ENCODE data around the gene LFNG.
"Not testable (repeated sequence)": the region's sequence is repeated elsewhere in the genome, so short reads cannot be mapped to it uniquely, and the experiment has no call there.

The LFNG gene

DNA sequence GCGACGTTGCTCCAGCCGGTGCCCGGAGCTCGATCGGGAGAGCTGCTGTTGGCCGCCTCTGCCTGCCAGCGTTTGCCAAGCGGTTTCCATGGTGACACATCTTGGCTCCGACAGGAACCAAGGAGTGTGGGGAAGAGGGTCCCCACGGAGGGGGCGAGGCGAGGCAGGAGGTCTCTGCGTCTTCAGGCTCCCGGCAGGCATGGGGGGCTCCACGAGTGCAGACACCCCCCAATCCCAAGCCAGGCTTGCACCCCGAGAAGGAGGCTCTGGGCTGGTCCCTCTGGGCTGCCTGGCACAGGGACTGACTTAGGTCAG lies 12.2 kb downstream of the LFNG start:
- DNase-seq: not testable (repeated sequence)

DNA sequence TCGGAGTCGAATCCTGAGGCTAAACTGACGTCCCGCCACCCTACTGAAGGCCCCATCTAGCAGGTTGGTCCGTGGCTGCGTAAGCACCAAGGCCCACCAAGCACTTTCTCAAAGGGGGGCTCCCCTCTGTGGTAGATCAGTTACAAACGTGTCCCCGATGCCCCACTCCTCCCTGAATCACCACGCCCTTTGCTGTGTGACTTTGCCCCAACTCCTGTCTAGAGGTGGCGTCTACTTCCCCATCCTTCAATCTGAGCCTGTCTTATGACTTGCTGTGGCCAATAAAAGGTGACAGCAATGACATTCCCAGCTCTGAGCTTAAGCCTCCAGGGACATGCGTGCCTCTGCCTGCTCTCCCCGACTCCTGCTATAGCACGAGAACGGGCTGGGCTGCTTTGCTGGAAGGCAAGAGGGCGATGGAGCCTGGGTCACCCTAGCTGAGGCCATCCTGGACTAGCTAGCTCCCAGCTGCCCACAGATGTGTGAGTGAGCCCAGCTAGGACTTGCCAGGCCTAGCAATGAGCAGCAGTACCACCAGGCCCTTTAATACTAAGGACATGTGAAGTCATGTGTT lies 12.7 kb downstream of the LFNG start:
- not testable (repeated sequence) for DNase-seq

DNA sequence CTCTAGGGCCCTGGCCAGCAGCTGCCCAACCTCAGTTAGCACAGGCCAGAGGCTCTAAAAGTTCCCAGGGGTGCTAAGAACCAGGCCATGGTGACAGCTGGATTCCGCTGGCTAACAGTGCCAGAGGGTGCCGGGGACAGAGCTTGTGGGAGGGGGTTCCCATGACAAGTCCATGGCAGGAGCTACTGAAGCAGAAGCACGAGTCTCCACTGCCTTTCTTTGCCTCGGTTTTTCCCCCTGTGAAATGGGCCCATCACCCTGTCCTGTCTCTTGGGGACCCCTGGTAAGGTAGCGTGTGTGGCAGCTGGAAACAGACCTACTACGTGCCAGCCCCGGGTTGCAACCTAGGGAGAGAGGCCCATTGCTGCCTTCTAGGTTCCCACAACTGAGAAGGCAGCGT lies 13.2 kb downstream of the LFNG start:
- not testable (repeated sequence) for DNase-seq

DNA sequence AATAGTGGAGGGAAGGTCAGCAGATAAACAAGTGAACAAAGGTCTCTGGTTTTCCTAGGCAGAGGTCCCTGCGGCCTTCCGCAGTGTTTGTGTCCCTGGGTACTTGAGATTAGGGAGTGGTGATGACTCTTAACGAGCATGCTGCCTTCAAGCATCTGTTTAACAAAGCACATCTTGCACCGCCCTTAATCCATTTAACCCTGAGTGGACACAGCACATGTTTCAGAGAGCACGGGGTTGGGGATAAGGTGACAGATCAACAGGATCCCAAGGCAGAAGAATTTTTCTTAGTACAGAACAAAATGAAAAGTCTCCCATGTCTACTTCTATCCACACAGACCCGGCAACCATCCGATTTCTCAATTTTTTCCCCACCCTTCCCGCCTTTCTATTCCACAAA lies 14.0 kb downstream of the LFNG start:
- not testable (repeated sequence) for DNase-seq

DNA sequence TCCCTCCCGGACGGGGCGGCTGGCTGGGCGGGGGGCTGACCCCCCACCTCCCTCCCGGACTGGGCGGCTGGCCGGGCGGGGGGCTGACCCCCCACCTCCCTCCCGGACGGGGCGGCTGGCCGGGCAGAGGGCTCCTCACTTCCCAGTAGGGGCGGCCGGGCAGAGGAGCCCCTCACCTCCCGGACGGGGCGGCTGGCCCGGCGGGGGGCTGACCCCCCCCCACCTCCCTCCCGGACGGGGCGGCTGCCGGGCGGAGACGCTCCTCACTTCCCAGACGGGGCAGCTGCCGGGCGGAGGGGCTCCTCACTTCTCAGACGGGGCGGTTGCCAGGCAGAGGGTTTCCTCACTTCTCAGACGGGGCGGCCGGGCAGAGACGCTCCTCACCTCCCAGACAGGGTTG lies 14.6 kb downstream of the LFNG start:
- DNase-seq: not testable (repeated sequence)

DNA sequence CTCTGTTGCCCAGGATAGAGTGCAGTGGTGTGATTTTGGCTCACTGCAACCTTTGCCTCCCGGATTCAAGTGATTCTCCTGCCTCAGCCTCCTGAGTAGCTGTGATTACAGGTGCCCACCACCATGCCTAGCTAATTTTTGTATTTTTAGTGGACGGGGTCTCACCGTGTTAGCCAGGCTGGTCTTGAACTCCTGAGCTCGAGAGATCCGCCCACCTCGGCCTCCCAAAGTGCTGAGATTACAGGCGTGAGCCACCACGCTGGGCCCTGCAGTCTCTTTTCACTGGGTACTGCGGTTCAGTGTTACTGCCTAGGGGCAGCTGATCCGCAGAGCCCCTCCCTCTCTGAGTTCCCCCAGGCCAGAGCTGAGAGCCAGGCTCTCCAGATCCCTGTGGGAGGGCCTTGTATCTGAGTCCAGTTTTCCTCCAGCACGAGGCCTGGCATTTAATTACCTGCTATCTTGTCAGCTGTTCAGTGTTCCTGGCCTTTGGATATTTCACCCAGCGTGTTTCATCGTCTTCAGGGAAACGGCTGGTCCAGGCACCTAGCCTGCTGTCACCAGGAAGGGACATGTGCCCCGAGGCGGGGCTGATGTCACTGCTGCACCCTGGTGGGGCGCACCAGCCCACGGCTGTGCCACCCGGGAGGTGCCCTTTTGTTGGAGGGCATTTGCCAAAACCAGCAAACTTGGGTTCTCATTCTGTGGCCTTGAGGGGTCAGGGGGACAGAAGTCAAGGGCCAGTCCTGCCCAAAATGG lies 16.5 kb downstream of the LFNG start:
- peak in 1 of 2 experiments; percentile 32 for DNase-seq

DNA sequence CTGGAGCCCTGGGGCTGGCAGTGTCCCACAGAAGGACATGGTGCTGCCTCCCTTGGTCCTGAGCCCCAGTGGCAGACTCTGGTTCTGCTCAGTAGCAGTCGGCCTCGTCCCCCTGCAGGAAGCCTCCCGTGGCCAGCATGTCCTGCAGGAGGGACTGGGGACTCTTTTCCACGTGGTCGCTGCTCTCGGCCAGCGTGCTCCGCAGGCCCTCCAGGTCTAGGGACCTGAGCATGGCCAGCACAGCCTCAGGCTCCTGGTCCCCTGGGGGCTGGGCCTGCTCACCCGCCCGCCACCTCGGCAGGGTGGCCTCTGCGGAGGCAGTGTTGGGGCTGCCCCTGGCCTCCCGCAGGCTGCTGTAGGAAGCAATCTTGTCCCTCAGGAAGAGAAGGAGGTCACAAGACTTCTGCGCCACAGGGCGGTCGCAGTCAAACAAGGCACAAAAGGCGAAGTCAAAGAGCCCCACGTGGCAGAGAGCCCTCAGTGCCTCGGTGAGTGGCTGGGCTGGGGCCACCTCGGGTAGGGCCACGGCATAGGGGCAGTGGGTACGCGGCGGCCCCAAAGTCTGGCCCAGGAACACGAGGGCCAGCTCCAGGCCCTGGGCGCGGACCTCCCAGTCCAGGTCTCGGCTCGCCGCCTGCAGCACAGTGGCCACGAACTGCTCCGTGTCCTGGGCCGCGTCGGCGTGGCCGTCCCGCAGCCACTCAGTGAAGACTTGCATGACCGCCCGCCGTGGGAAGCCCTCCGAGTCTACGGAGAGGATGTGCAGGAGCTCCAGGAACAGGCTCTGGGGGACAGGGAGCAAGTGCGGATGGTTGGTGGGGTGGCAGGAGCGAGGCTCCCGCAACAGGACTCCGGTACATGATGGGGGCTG lies 18.6 kb downstream of the LFNG start:
- DNase-seq: no peak

DNA sequence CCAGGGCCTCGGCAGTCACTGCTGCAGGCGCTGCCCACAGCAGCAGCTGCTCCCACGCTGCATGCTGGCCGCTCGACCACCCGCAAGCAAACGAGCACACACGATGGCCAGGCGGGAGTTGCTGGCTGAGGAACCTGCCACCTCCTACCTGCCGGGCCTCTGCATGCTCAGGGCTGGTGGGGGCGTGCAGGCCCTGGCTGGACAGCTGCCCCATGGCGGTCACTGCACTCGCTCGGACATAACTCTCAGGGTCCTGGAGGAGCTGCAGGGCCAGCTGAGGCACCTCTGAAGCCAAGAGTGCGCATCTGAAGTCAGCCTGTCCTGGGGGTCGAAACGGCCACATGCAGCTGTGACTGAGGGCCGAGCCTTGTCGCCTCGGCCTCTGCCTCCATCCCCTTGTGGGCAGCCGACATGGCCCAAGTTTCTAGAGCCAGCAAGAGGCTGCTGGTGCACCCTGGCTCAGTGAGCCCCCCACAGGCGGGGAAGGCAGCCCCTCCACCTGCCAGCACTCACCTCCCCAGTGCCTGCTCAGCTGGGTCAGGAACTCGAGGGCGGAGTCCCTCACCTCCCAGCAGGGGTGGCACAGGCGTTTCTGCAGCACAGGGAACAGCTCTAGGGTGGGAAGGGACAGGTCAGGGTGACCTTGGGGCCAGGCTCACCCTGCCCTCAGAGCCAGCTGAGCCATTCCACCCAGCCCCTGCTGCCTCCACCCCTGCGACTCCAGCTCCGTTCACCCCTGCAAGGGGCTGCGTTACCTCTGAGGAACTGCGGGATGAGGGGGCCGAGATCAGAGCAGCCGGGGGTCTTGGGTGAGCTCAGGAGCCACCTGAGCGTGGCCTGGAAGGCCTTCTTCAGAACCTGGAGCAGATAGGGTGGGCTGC lies 19.7 kb downstream of the LFNG start:
- DNase-seq: no peak

DNA sequence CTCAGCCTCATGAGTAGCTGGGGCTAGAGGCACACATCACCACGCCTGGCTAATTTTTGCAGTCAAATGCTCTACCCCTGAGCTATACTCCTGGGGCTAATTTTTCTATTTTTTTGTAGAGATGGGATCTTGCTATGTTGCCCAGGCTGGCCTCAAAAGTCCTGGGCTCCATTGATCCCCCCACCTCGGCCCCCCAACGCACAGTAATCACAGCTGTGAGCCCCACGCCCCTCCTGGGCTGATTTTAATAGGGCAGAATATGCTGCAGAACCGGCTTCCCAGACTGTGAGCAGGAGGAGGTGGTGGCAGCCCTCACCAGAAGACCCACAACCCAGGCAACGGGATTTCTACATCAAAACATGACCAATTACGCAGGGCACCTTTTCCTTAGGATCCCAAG lies 20.6 kb downstream of the LFNG start:
- no peak for DNase-seq

DNA sequence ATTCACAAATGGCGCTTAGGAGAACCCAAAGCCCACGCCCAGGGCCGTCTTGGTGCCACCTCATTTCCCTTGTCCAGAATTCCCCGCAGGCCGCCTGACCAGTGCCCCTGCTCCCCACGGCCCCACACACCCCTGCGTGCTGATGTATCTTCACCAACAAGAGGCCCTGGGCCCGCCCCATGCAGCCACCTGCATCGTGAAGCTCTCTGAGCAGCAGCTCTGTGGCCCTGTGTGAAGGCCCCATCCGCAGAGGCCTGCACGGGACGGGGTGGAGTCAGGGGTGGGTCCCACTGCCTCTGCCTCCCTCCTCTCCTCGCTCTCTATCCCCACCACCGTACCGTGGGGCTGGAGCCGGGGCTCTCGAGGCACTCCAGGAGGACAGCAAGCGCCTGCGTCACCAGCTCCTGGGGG lies 21.1 kb downstream of the LFNG start:
- DNase-seq: no peak

DNA sequence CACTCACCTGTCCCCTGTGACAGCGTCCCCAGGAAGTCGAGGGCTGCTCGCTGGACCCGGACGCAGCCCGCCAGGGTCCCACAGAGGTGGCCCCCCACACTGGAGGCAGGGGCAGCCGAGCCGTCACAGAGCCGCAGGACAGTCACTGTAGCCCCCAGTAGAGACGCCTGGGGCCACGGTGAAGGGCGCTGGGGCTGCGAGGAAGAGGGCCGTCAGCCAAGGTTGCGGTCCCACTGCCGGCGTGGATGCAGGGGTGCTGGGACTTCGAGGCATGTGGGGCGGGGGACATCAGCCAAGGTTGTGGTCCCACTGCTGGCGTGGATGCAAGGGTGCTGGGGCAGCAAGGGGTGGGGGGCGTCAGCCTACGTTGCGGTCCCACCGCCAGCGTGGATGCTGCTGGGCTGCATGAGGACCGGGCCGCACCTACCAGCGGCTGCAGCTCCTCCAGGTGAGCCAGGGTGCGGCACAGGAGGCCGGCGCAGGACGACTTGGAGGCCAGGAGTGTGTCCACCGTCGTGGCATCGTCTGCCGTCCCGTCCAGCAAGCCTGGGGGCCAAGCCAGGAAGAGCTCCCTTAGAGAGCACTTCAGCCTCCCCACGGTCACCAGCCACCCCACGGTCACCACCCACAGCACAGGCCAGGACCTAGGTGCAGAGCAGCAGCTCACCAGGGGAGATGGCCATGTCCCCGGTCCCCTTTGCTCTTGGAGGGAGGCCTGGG lies 21.9 kb downstream of the LFNG start:
- no peak for DNase-seq

DNA sequence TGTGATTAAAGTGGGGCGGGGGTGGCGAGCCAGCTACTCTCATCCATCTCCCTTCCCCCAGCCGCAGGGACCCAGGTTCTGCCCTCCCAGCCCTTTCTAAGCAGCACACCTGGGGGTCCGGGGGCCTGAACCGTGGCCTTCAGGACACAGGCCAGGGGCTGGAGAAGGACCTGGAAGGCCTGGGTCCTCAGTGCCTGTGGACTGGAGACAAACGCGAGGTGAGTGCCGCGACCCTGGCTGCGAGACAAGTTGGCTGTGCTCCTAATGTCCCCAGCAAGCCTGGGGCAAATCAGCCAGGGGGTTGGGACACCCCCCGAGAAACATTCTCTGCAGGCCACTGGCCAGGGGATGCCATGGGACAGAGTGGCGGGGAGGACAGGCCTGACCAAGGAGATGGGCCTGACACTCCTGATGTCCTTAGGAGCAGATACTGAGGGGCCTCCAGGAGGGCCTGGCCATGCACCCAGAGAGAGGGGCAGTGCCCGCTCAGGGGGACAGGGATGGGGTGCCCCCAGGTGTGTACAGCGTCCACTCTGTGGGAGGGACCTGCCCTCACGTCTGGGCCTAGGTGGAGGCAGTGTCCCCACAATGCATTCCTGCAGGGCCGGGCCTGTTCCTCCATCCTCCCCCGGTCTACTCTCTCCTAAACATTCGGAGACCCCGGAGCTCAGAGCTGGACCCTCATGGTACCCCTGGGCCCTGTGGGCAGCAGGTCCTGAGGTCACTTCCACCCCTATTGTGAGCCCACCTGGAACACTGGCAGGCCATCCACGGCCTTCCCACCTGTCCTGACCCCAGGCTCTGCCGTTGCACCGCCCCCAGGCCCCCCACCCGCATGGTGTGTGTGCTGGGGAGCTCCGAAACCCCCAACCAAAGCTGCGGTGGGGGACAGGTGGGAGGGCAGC lies 22.7 kb downstream of the LFNG start:
- no peak for DNase-seq

DNA sequence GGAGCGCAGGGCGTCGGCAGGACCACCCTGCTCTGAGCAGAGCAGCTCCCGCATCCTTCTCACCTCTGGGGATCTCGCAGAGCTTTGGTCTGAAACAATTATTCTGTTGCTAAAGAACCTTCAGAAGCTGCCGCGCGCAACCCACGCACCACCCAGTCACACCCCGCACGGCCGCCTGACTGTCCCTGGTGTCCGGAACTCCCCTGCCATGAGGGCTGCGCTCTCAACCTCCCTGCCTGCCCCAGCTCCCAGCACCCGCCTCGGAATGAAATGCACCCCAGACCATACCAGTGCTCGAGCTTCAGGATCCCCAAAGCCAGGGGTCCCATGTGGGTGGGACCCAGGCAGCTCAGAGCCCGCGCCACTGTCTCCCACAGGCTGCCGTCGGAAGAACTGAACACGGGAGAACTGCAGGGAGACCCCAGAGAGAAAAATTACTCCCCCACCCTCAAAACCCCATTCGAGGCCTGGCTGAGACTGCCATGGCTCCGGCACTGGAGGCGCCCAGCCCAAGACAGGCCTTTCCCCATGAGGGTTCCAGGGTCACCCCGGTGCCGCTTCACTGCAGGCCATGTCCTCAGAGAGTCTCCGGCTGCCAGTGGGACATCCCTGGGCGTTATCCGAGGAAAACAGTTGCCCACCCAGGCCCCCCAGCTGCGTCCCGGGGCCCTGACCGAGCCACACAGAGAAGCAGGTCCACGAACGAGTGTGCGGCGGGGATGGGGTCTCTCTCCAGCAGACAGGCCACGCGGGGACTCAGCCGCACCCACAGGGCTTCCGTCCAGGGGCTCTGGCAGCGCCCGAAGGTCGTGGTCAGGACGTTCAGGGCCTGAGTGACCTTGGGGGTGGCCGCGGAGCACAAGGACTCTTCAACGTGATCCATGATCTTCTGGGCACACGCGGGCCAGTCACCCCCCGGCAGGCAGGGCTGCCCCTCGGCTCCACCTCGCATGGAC lies 23.6 kb downstream of the LFNG start:
- no peak for DNase-seq

DNA sequence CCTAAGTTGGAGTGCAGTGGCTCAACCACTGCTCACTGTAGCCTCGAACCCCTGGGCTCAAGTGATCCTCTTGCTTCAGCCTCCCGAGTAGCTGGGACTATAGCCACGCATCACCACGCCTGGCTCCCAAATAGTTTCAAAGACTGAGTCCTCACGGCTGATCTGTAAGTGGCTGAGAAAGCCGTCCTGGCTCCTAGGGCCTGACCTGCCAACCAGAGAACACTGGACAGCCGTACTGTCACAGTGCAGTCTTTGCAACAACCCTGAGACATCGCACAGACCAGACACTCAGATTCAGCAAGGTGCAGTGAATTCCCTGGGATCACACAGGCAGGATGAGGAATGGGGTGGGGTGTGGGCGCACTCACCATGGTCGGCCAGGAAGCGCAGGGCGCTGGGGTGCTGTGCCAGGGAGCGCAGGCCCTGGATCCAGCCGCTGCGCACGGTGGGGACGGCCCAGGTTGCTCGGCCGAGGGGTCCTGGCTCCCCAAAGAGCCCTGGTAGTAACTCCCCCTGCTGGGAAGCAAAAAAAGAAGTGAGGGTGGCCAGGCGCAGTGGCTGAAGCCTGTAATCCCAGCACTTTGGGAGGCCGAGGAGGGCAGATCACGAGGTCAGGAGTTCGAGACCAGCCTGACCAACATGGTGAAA lies 25.1 kb downstream of the LFNG start:
- no peak for DNase-seq

DNA sequence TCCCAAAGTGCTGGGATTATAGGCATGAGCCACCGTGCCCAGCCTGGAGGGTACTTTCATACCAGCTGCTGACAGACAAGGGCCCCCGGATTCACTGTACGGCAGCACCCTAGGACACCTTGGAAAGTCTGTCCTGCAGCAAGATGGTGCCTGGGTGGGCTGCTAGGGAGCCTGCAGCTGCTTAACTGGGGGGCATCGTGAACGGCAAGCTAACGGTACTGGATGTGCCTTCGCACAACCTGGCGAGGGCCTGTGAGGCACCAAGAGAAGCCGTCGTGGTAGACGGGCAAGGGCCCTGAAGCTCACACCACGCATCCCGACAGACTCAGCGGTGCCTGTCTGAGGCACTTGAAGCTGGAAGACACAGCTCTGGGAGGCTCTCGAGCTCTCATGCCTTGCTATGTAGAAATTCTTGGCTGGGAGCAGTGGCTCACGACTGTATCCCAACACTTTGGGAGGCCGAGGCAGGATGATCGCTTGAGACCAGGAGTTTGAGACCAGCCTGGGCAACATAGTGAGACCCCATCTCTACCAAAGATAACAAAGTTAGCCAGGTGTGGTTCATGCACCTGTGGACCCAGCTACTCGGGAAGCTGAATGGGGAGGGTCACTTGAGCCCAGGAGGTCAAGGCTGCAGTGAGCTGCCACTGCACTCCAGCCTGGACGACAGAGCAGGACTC lies 26.3 kb downstream of the LFNG start:
- DNase-seq: no peak

DNA sequence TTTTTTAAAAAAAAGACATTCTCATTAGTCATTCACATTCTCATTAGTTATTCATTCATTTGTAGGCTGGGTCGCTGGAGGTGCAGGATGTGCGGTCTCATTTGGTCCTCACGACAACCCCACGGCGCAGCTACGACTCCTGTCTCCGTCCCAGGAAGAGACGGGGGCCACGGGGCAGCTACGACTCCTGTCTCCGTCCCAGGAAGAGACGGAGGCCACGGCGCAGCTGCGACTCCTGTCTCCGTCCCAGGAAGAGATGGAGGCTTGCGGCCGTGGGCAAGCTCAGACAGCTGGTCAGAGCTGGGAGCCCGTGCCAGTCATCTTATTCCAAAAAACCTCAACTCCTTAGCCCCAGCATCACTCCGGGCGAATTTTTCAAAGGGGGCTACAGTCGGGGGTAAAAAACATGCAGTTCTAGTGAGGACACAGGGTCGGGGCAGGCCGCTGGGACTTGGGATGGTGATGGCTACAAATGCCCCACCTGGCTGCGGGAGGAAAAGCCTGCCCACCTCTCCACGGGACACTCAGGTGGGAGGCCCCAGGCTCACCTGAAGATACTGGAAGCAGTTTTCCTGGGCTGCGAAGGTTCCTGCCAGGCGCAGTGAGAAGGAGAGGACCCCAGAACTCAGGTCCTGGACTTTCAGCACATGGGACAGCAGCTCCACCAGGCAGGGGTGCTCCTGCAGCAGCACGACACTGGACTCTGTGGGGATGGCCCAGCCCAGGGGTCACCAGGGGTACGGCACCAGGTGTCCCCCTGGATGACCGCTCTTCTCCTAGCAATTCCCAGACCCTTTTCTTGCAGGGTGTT lies 27.4 kb downstream of the LFNG start:
- no peak for DNase-seq

DNA sequence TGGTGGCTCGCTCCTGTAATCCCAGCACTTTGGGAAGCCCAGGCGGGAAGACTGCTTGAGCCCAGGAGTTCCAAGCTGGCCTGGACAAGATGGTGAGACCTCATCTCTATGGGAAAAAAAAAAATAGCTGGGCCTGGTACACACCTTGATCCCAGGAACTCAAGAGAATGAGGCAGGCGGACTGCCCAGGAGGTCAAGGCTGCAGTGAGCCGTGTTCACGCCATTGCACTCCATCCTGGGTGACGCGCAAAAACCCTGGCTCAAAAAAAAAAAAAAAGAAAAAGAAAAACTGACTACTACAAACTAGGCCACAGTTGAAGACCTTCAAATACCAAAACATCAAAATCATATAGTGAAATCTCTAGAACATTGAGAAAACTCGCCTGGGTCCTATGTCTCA lies 31.8 kb downstream of the LFNG start:
- DNase-seq: no peak

DNA sequence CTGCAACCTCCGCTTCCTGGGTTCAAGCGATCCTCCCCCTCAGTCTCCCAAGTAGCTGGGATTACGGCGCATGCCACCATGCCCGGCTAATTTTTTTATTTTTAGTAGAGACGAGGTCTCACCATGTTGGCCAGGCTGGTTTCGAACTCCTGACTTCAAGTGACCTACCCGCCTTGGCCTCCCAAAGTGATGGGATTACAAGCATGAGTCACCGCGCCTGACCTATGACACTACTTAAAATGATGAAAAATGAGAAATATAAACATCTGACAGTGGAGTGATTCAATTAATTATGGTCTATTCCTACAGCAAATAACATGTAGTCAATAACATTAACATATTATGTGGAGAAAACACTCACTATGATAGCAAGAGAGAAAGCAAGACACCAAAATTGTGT lies 33.5 kb downstream of the LFNG start:
- DNase-seq: no peak
